HCT116 (cell line): ENCODE results near the gene BOC. TPM values are rescaled to one million over a fixed set of nuclear protein-coding genes. Genes with fewer than 3 reads are reported as not detected.

ENCODE experiments used
- ATAC-seq: fragments of 200-7000 bp; cut with Tn5 transposase; 2 replicates; pipeline ENCODE4 v1.9.1; 2020; ENCODE audit warnings: mild to moderate bottlenecking, moderate library complexity
- BruUV-seq: library from RNA; stranded (reverse); fragments of 400-500 nt; replicated peaks from 2 replicates; lab custom pipeline; 2021; lab: Mats Ljungman, UMichigan
- CTCF ChIA-PET: fragments of 300-600 bp; sonication (Branson Sonifier 250); formaldehyde crosslinking; loops from one replicate; lab custom pipeline; 2021; ENCODE audit warnings: antibody characterized with exemption; lab: Charles Lee
- POLR2A ChIA-PET: fragments of 300-600, 350-600 bp; sonication (Branson Sonifier 250); formaldehyde crosslinking; loops from one replicate; lab custom pipeline; 2021; ENCODE audit warnings: antibody characterized with exemption; lab: Charles Lee
- RAD21 ChIA-PET, 2 experiments: fragments of 300-600 bp; sonication (Branson Sonifier 250); formaldehyde crosslinking; loops; one replicate each; lab custom pipeline; 2023; ENCODE audit warnings: low total read pairs in 2 of 2; ENCODE audit not compliant: uncharacterized antibody in 2 of 2, unreplicated experiment in 2 of 2, low non-redundant PET in 1 of 2; lab: Charles Lee
- DNase-seq: peaks from one replicate; pipeline ENCODE4 v3.0.0-alpha.2; 2010; ENCODE audit warnings: low read depth, low spot score
- H2AFZ ChIP-seq: fragments of 200-600 bp; shearing (Covaris generic), sonication (generic); 2 replicates; pipeline ENCODE4 v1.6.1; 2017; ENCODE audit warnings: low read depth, mixed run types, mixed read lengths, antibody characterized with exemption, low read length; ENCODE audit not compliant: poor library complexity, severe bottlenecking
- H3K27ac ChIP-seq: 2 replicates; pipeline ENCODE4 v1.5.1; 2012; ENCODE audit warnings: low read depth, low read length
- H3K27me3 ChIP-seq: fragments of 200-600 bp; sonication (generic); 2 replicates; pipeline ENCODE4 v1.6.1; 2016; ENCODE audit warnings: mixed run types, low read length, mixed read lengths; ENCODE audit not compliant: insufficient read depth
- H3K36me3 ChIP-seq, 2 experiments: fragments of 200-500 bp in 1 of 2; fragments of 200-600 bp in 1 of 2; sonication (Bioruptor generic) in 1 of 2; sonication (generic) in 1 of 2; 2 replicates each; pipeline versions ENCODE4 v1.5.1 to v1.6.1; 2014 to 2016; ENCODE audit warnings: low read length in 2 of 2, inconsistent platforms in 1 of 2, mixed read lengths in 1 of 2, mixed run types in 1 of 2; ENCODE audit not compliant: insufficient read depth in 2 of 2, control insufficient read depth in 1 of 2
- H3K4me1 ChIP-seq, 2 experiments: fragments of 200-600 bp in 1 of 2; sonication (generic) in 1 of 2; 2 replicates each; pipeline versions ENCODE4 v1.5.1 to v1.6.1; 2012 to 2017; ENCODE audit warnings: low read length in 2 of 2, inconsistent platforms in 1 of 2, mild to moderate bottlenecking in 1 of 2, mixed read lengths in 1 of 2, mixed run types in 1 of 2, moderate library complexity in 1 of 2; ENCODE audit not compliant: insufficient read depth in 2 of 2, control insufficient read depth in 1 of 2
- H3K4me2 ChIP-seq: fragments of 200-600 bp; sonication (generic); 2 replicates; pipeline ENCODE4 v1.6.1; 2017; ENCODE audit warnings: mixed run types, low read length, mixed read lengths
- H3K4me3 ChIP-seq, 2 experiments: fragments of 200-600 bp in 1 of 2; sonication (generic) in 1 of 2; replicated peaks in 1 of 2; 2 replicates each; pipeline ENCODE4 v1.5.1; 2011 to 2016; ENCODE audit warnings: low read length in 2 of 2, control low read depth in 1 of 2, low read depth in 1 of 2, mild to moderate bottlenecking in 1 of 2, mixed read lengths in 1 of 2, mixed run types in 1 of 2
- H3K79me2 ChIP-seq: fragments of 200-600 bp; sonication (generic); 2 replicates; pipeline ENCODE4 v1.6.1; 2017; ENCODE audit warnings: mild to moderate bottlenecking, mixed run types, low read length, moderate library complexity, mixed read lengths; ENCODE audit not compliant: insufficient read depth
- H3K9ac ChIP-seq: fragments of 200-600 bp; sonication (generic); 2 replicates; pipeline ENCODE4 v1.6.1; 2016; ENCODE audit warnings: low read length, mixed read lengths
- H3K9me2 ChIP-seq: fragments of 200-600 bp; sonication (generic), shearing (Covaris generic); 2 replicates; pipeline ENCODE4 v1.6.1; 2017; ENCODE audit warnings: mixed run types, mild to moderate bottlenecking, moderate library complexity; ENCODE audit not compliant: insufficient read depth
- H3K9me3 ChIP-seq, 2 experiments: fragments of 200-500 bp in 1 of 2; fragments of 200-600 bp in 1 of 2; sonication (Bioruptor generic) in 1 of 2; sonication (generic) in 1 of 2; 2 replicates each; pipeline ENCODE4 v1.6.1; 2014 to 2017; ENCODE audit warnings: low read length in 2 of 2, mixed read lengths in 2 of 2, inconsistent platforms in 1 of 2, low read depth in 1 of 2, mild to moderate bottlenecking in 1 of 2, mixed run types in 1 of 2, moderate library complexity in 1 of 2; ENCODE audit not compliant: control insufficient read depth in 1 of 2, insufficient read depth in 1 of 2
- H4K20me1 ChIP-seq: fragments of 200-600 bp; sonication (generic), shearing (Covaris generic); 2 replicates; pipeline ENCODE4 v1.6.1; 2017; ENCODE audit warnings: mixed run types, mild to moderate bottlenecking, moderate library complexity; ENCODE audit not compliant: insufficient read depth
- ATF3 ChIP-seq: IDR thresholded peaks from 2 replicates; pipeline ENCODE4 v1.6.1; 2012
- CEBPB ChIP-seq: IDR thresholded peaks from 2 replicates; pipeline ENCODE4 v1.6.1; 2012; ENCODE audit warnings: low read depth
- CTCF ChIP-seq, 3 experiments: fragments of 200-600 bp in 1 of 3; sonication (generic) in 1 of 3; IDR thresholded peaks in 2 of 3; conservative IDR thresholded peaks in 1 of 3; 2 replicates each; pipeline ENCODE4 v1.5.1; 2012 to 2017; ENCODE audit warnings: low read depth in 2 of 3, low read length in 2 of 3, antibody characterized with exemption in 1 of 3, borderline replicate concordance in 1 of 3, control low read depth in 1 of 3, mild to moderate bottlenecking in 1 of 3, mixed read lengths in 1 of 3, mixed run types in 1 of 3, moderate library complexity in 1 of 3; ENCODE audit not compliant: insufficient read depth in 1 of 3
- EZH2 ChIP-seq: fragments of 200-600 bp; sonication (generic); IDR thresholded peaks from 2 replicates; pipeline ENCODE4 v1.6.1; 2017; ENCODE audit warnings: antibody characterized with exemption, mixed run types
- FOSL1 ChIP-seq: IDR thresholded peaks from 2 replicates; pipeline ENCODE4 v1.6.1; 2012; ENCODE audit warnings: low read depth
- JUND ChIP-seq: IDR thresholded peaks from 2 replicates; pipeline ENCODE4 v1.6.1; 2012
- MAX ChIP-seq: IDR thresholded peaks from 2 replicates; pipeline ENCODE4 v1.6.1; 2012
- POLR2A ChIP-seq: IDR thresholded peaks from 2 replicates; pipeline ENCODE4 v1.7.0; 2011; ENCODE audit warnings: borderline replicate concordance; ENCODE audit not compliant: insufficient read depth, insufficient read length; ENCODE audit errors: extremely low read depth
- POLR2AphosphoS5 ChIP-seq: IDR thresholded peaks from 2 replicates; pipeline ENCODE4 v1.6.1; 2011; ENCODE audit warnings: mild to moderate bottlenecking, low read depth, low read length, moderate library complexity
- RAD21 ChIP-seq: IDR thresholded peaks from 2 replicates; pipeline ENCODE4 v1.6.1; 2012; ENCODE audit warnings: low read depth, mild to moderate bottlenecking
- SIN3A ChIP-seq: IDR thresholded peaks from 2 replicates; pipeline ENCODE4 v1.6.1; 2012; ENCODE audit warnings: low read depth
- TCF7L2 ChIP-seq: IDR thresholded peaks from 2 replicates; pipeline ENCODE4 v1.7.0; 2011; ENCODE audit warnings: borderline replicate concordance, inconsistent platforms; ENCODE audit not compliant: insufficient read depth, insufficient read length; ENCODE audit errors: extremely low read depth
- YY1 ChIP-seq: IDR thresholded peaks from 2 replicates; pipeline ENCODE4 v1.6.1; 2011; ENCODE audit warnings: low read length, low read depth, moderate library complexity, mild to moderate bottlenecking; ENCODE audit not compliant: insufficient replicate concordance; ENCODE audit errors: extremely low read depth
- ZFX ChIP-seq: fragments of 450-650 bp; IDR thresholded peaks from 2 replicates; pipeline ENCODE4 v1.6.1; 2017
- ZNF274 ChIP-seq: fragments of 200-500 bp; sonication (Bioruptor generic); IDR thresholded peaks from 2 replicates; pipeline ENCODE4 v1.6.1; 2014; ENCODE audit warnings: mild to moderate bottlenecking, low read depth, low read length, inconsistent platforms
- intact Hi-C: fragments of 100-400 bp; cut with micrococcal nuclease; formaldehyde crosslinking; loops from 2 replicates; pipeline ENCODE4 v1.10.0; 2022
- total RNA-seq: library from RNA; stranded (reverse); gene quantifications from one replicate; pipeline ENCODE4 v1.2.1, GENCODE V29; 2021; ENCODE audit not compliant: unreplicated experiment

BOC gene
- total RNA-seq, 1 experiment from 2014 or later = 3.3 TPM

- ChIA-PET RAD21 (no interaction called here), POLR2A (no interaction called here), CTCF (no interaction called here)
- H3K4me1 ChIP-seq = peaks cover 10 to 16% of the 10 kb centered on the region in 2 experiments
- H3K9me3 ChIP-seq = no peaks in the 10 kb centered on the region
- no TSS peak for BruUV-seq
- 0 out of 2 replicates have a peak overlapping the region, but pooled peaks have one; percentile 14 for H3K9ac ChIP-seq
- intact Hi-C loops = no loop called here
- no peaks in the 10 kb centered on the region for H3K79me2 ChIP-seq
- no peak overlapping the region for H3K27ac ChIP-seq
- H2AFZ ChIP-seq = peak overlapping the region; percentile 49
- TF ChIP-seq CEBPB = no peak
- no peak for TF ChIP-seq FOSL1
- TF ChIP-seq POLR2A = no peak
- no peak for TF ChIP-seq YY1
- no peak for TF ChIP-seq POLR2AphosphoS5
- no peak for TF ChIP-seq TCF7L2
- TF ChIP-seq EZH2 = no peak
- no peak for TF ChIP-seq CTCF (IDR thresholded peaks at IDR 0.05 in 2 of 3, conservative IDR thresholded peaks at IDR 0.05 in 1 of 3; ENCODE audit: borderline replicate concordance in 1 of 3, insufficient read depth in 1 of 3, low read depth in 2 of 3, low read length in 2 of 3)
- TF ChIP-seq ATF3 = no peak
- no peak for TF ChIP-seq SIN3A
- TF ChIP-seq MAX = no peak
- TF ChIP-seq ZNF274 = no peak
- TF ChIP-seq JUND = no peak
- no peak for TF ChIP-seq ZFX
- TF ChIP-seq RAD21 = no peak
- ATAC-seq (peak; percentile 46), DNase-seq (no peak)
- peak overlapping the region in 1 of 2 experiments; percentile 17; a peak in 1 of 4 replicates for H3K4me3 ChIP-seq
- peak overlapping the region; percentile 64 for H3K4me2 ChIP-seq
- H3K9me2 ChIP-seq = no peaks in the 10 kb centered on the region
- H3K27me3 ChIP-seq = no peaks in the 10 kb centered on the region
- H3K36me3 ChIP-seq = no peaks in the 10 kb centered on the region
- no peaks in the 10 kb centered on the region for H4K20me1 ChIP-seq
Observed at GRCh38 chr3:113231391-113231790, 20.0 kb downstream of the BOC start.
